ENCODE data around the gene HSH2D. TPM values are rescaled to one million over a fixed set of nuclear protein-coding genes. Genes with fewer than 3 reads are reported as not detected.

The HSH2D gene
- total RNA-seq, 2 experiments from 2014 or later, result 57.6 to 79.0 TPM

DNA sequence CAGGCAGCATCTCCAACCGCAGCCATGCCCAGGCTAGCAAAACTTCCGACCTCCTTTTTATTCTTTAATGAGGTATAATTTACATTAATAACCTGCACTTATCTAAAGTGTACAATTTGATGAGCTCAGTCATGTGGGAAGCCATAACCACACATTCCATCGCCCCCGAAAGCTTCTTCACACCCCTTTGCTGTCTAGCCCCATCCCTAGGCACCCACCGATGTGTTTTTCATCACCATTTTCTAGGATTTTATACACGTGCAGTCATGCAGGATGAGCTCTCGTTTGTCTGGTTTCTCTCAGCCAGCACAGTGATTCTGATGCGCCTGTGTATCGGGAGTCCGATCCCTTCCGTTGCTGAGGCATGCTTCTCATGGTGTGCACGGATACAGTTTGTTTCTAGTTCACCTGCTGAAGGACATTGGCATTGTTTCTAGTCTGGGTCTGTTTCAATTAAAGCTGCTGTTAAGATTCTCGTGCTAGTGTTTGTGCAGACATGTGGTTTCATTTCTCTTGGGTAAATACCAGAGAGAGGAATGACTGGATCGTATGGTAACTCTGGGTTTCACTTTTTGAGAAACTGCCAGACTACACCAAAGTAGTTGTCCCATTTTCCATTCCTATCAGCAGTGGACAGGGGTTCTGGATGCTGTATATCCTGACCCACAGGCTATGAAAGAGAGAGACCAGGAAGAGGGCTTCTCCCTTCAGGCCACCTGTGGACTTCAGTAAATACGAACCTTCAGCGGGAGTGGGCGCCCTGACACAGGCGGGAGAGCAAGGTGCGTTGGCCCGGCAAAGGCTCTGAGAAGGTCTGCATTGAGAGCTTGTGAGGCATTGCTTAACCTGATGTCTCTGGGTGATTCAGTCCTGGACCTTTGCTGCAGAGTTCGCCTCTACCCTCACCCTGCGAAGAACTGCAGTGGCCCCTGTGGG lies 59.1 kb downstream of the HSH2D start:
- Histone ChIP-seq H3K9me3 (ENCODE audit: low read length) (no peaks in the 10 kb centered on the region), H3K4me2 (ENCODE audit: low read length) (no peak overlapping the region), H3K9me2 (ENCODE audit: insufficient read depth, low read length) (no peaks in the 10 kb centered on the region), H3K27ac (ENCODE audit: low read depth, low read length, poor library complexity, severe bottlenecking) (no peak overlapping the region), H2AFZ (ENCODE audit: low read length) (no peak overlapping the region), H4K20me1 (ENCODE audit: insufficient read depth, low read length) (0 out of 2 replicates have a peak, but pooled peaks cover 8% of the 10 kb centered on the region), H3K36me3 (ENCODE audit: insufficient read depth, low read length) (peaks cover 46% of the 10 kb centered on the region), H3K4me1 (ENCODE audit: insufficient read depth, low read length, poor library complexity, severe bottlenecking) (peaks cover 10% of the 10 kb centered on the region), H3K79me2 (ENCODE audit: insufficient read depth, low read depth, low read length) (peaks cover 22% of the 10 kb centered on the region), H3K4me3 (ENCODE audit: low read depth, low read length, poor library complexity, severe bottlenecking) (no peak overlapping the region)
- no peak for DNase-seq (ENCODE audit: low spot score)
- TF ChIP-seq EZH2phosphoT487 (IDR thresholded peaks at IDR 0.05; ENCODE audit: borderline replicate concordance, low read depth, low read length) (no peak), CTCF (conservative IDR thresholded peaks at IDR 0.05; ENCODE audit: low read length) (no peak)
- POLR2A ChIA-PET, result no interaction called here
- CTCF ChIA-PET (ENCODE audit: unreplicated experiment), result interaction anchor here (0.7 kb wide), 1 partner anchor 1420 kb away, joined by 3 read pairs; no protein-coding TSS in a partner anchor
- intact Hi-C loops (cut with micrococcal nuclease; ENCODE audit: unreplicated experiment), result no loop called here
- no TSS peak for BruUV-seq (replicated peaks)

GRCh38 chr19:16203256-16204004 lies 59.9 kb downstream of the HSH2D start:
- Histone ChIP-seq H3K4me3 (ENCODE audit: low read depth, low read length, poor library complexity, severe bottlenecking) (no peak overlapping the region), H3K36me3 (ENCODE audit: insufficient read depth, low read length) (peaks cover 54% of the 10 kb centered on the region), H3K9me2 (ENCODE audit: insufficient read depth, low read length) (no peaks in the 10 kb centered on the region), H4K20me1 (ENCODE audit: insufficient read depth, low read length) (0 out of 2 replicates have a peak, but pooled peaks cover 6% of the 10 kb centered on the region), H3K9me3 (ENCODE audit: low read length) (no peaks in the 10 kb centered on the region), H3K79me2 (ENCODE audit: insufficient read depth, low read depth, low read length) (peaks cover 16% of the 10 kb centered on the region), H3K4me1 (ENCODE audit: insufficient read depth, low read length, poor library complexity, severe bottlenecking) (peaks cover 9% of the 10 kb centered on the region), H3K27ac (ENCODE audit: low read depth, low read length, poor library complexity, severe bottlenecking) (no peak overlapping the region), H3K4me2 (ENCODE audit: low read length) (no peak overlapping the region), H2AFZ (ENCODE audit: low read length) (no peak overlapping the region)
- BruUV-seq (replicated peaks), result no TSS peak
- TF ChIP-seq CTCF (conservative IDR thresholded peaks at IDR 0.05; ENCODE audit: low read length) (no peak), EZH2phosphoT487 (IDR thresholded peaks at IDR 0.05; ENCODE audit: borderline replicate concordance, low read depth, low read length) (no peak)
- ChIA-PET CTCF (ENCODE audit: unreplicated experiment) (interaction anchor here (0.7 kb wide), 1 partner anchor 1419 kb away, joined by 3 read pairs; no protein-coding TSS in a partner anchor), POLR2A (no interaction called here)
- no peak for DNase-seq (ENCODE audit: low spot score)
- intact Hi-C loops (cut with micrococcal nuclease; ENCODE audit: unreplicated experiment), result no loop called here

All from OCI-LY7 (cell line).